ENCODE results near the gene VAV3. TPM values are rescaled to one million over a fixed set of nuclear protein-coding genes. Genes with fewer than 3 reads are reported as not detected.
"Not testable (repeated sequence)": the region's sequence is repeated elsewhere in the genome, so short reads cannot be mapped to it uniquely, and the experiment has no call there.

VAV3 gene
- total RNA-seq, 2 donors from 2014 or later, result 73.0 to 135 TPM

GRCh38 chr1:108009603-108010195 is 44.7 kb upstream of the VAV3 start:
- intact Hi-C loops (cut with DNase I), result no loop called here
- Histone ChIP-seq H3K9me3 (no peaks in the 10 kb centered on the region), H3K36me3 (no peaks in the 10 kb centered on the region), H3K9ac (ENCODE audit: low read depth in 2 of 2, low read length in 2 of 2) (no peak overlapping the region), H3K4me1 (no peaks in the 10 kb centered on the region), H3K27me3 (no peaks in the 10 kb centered on the region), H3K4me3 (no peak overlapping the region), H3K27ac (no peak overlapping the region)
- no peak for DNase-seq
- no peak for TF ChIP-seq CTCF (IDR thresholded peaks at IDR 0.05)

GRCh38 chr1:108007531-108007930 is 42.6 kb upstream of the VAV3 start:
- no peak for DNase-seq
- Histone ChIP-seq H3K27ac (no peak overlapping the region), H3K4me1 (no peaks in the 10 kb centered on the region), H3K9ac (ENCODE audit: low read depth in 2 of 2, low read length in 2 of 2) (no peak overlapping the region), H3K9me3 (no peaks in the 10 kb centered on the region), H3K27me3 (no peaks in the 10 kb centered on the region), H3K36me3 (no peaks in the 10 kb centered on the region), H3K4me3 (no peak overlapping the region)
- intact Hi-C loops (cut with DNase I), result no loop called here
- TF ChIP-seq CTCF (IDR thresholded peaks at IDR 0.05), result no peak

GRCh38 chr1:108007070-108007469 is 42.1 kb upstream of the VAV3 start:
- no peak for DNase-seq
- no peaks in the 10 kb centered on the region for H3K9me3 ChIP-seq
- no peak for TF ChIP-seq CTCF (IDR thresholded peaks at IDR 0.05)
- intact Hi-C loops (cut with DNase I), result no loop called here
- no peaks in the 10 kb centered on the region for H3K36me3 ChIP-seq
- no peak overlapping the region for H3K9ac ChIP-seq (ENCODE audit: low read depth in 2 of 2, low read length in 2 of 2)
- H3K4me3 ChIP-seq, result no peak overlapping the region
- H3K4me1 ChIP-seq, result no peaks in the 10 kb centered on the region
- no peaks in the 10 kb centered on the region for H3K27me3 ChIP-seq
- H3K27ac ChIP-seq, result no peak overlapping the region

- H3K9ac ChIP-seq (ENCODE audit: low read depth in 2 of 2, low read length in 2 of 2); DNase-seq; intact Hi-C loops (cut with DNase I); H3K4me3 ChIP-seq; H3K4me1 ChIP-seq; H3K27ac ChIP-seq; H3K9me3 ChIP-seq; H3K36me3 ChIP-seq; H3K27me3 ChIP-seq: not testable (repeated sequence)
Observed at GRCh38 chr1:108004919-108005318, 39.9 kb upstream of the VAV3 start.

GRCh38 chr1:108000620-108001111 is 35.7 kb upstream of the VAV3 start:
- no peaks in the 10 kb centered on the region for H3K27me3 ChIP-seq
- H3K27ac ChIP-seq, result no peak overlapping the region
- intact Hi-C loops (cut with DNase I), result no loop called here
- DNase-seq, result no peak
- no peaks in the 10 kb centered on the region for H3K4me1 ChIP-seq
- no peak overlapping the region for H3K9ac ChIP-seq (ENCODE audit: low read depth in 2 of 2, low read length in 2 of 2)
- TF ChIP-seq CTCF (IDR thresholded peaks at IDR 0.05), result no peak
- no peaks in the 10 kb centered on the region for H3K36me3 ChIP-seq
- no peaks in the 10 kb centered on the region for H3K9me3 ChIP-seq
- H3K4me3 ChIP-seq, result no peak overlapping the region

GRCh38 chr1:108000184-108000583 is 35.2 kb upstream of the VAV3 start:
- Histone ChIP-seq H3K9me3 (no peaks in the 10 kb centered on the region), H3K4me1 (no peaks in the 10 kb centered on the region), H3K4me3 (no peak overlapping the region), H3K9ac (ENCODE audit: low read depth in 2 of 2, low read length in 2 of 2) (no peak overlapping the region), H3K27me3 (no peaks in the 10 kb centered on the region), H3K27ac (no peak overlapping the region), H3K36me3 (no peaks in the 10 kb centered on the region)
- intact Hi-C loops (cut with DNase I), result no loop called here
- no peak for TF ChIP-seq CTCF (IDR thresholded peaks at IDR 0.05)
- no peak for DNase-seq

Data from colonic mucosa (tissue), 4 donors.